Activated T-helper 1 cell treated with anti-CD3 and anti-CD28 coated beads, Interleukin-12 subunit alpha, Interleukin-12 subunit beta, Interleukin-2, Interleukin-4 antibody, amounts not matched to agents 30 ng/mL and 10 ng/mL and 1 ng/mL, durations not matched to agents 14 hours and 24 hours and 36 hours (primary cell): ENCODE results near the gene C19orf73. TPM values are rescaled to one million over a fixed set of nuclear protein-coding genes. Genes with fewer than 3 reads are reported as not detected.
"Not testable (repeated sequence)": the region's sequence is repeated elsewhere in the genome, so short reads cannot be mapped to it uniquely, and the experiment has no call there.

Source experiments
- DNase-seq: peaks from one replicate; pipeline ENCODE4 v3.0.0; 2021; ENCODE audit warnings: low spot score
- H3K27ac Mint-ChIP-seq: one replicate; pipeline ENCODE4 v1.8.0; 2021; ENCODE audit warnings: mild to moderate bottlenecking, mixed read lengths
- H3K27me3 Mint-ChIP-seq: one replicate; pipeline ENCODE4 v1.8.0; 2022; ENCODE audit warnings: mild to moderate bottlenecking, moderate library complexity, mixed read lengths; ENCODE audit not compliant: insufficient read depth
- H3K36me3 Mint-ChIP-seq: one replicate; pipeline ENCODE4 v1.8.0; 2021; ENCODE audit warnings: low read depth, mixed read lengths
- H3K4me1 Mint-ChIP-seq: one replicate; pipeline ENCODE4 v1.8.0; 2021; ENCODE audit warnings: low read depth, mixed read lengths
- H3K4me3 Mint-ChIP-seq: one replicate; pipeline ENCODE4 v1.8.0; 2021; ENCODE audit warnings: mild to moderate bottlenecking, moderate library complexity, mixed read lengths
- H3K9me3 Mint-ChIP-seq: one replicate; pipeline ENCODE4 v1.8.0; 2021; ENCODE audit warnings: mixed read lengths
- intact Hi-C: fragments of 100-400 bp; cut with micrococcal nuclease; formaldehyde crosslinking; loops from one replicate; pipeline ENCODE4 v1.15.1; 2024
- total RNA-seq: library from RNA; stranded (reverse); gene quantifications from 2 replicates; pipeline ENCODE4 v1.2.3, GENCODE V29; 2022

Gene C19orf73
- total RNA-seq, 1 donor from 2014 or later = 2.6 TPM

- Mint-ChIP-seq H3K4me1 (peaks cover 29% of the 10 kb centered on the region), H3K4me3 (peak overlapping the region; percentile 86), H3K9me3 (no peaks in the 10 kb centered on the region), H3K36me3 (peaks cover 3% of the 10 kb centered on the region), H3K27me3 (peaks cover 23% of the 10 kb centered on the region), H3K27ac (peak overlapping the region; percentile 46)
- DNase-seq = peak; percentile 73
- intact Hi-C loops = no loop called here
Observed at GRCh38 chr19:49142866-49143335, 24.0 kb upstream of the C19orf73 start.

- intact Hi-C loops = no loop called here
- DNase-seq = no peak
- peaks cover 11% of the 10 kb centered on the region for H3K27me3 Mint-ChIP-seq
- peaks cover 3% of the 10 kb centered on the region for H3K36me3 Mint-ChIP-seq
- H3K4me1 Mint-ChIP-seq = peaks cover 27% of the 10 kb centered on the region
- peak overlapping the region; percentile 1 for H3K4me3 Mint-ChIP-seq
- H3K9me3 Mint-ChIP-seq = no peaks in the 10 kb centered on the region
- H3K27ac Mint-ChIP-seq = peak overlapping the region; percentile 9
Observed at GRCh38 chr19:49141352-49141751, 22.4 kb upstream of the C19orf73 start.

- peaks cover 23% of the 10 kb centered on the region for H3K4me1 Mint-ChIP-seq
- peaks cover 3% of the 10 kb centered on the region for H3K36me3 Mint-ChIP-seq
- no peaks in the 10 kb centered on the region for H3K9me3 Mint-ChIP-seq
- peaks cover 9% of the 10 kb centered on the region for H3K27me3 Mint-ChIP-seq
- no peak for DNase-seq
- H3K27ac Mint-ChIP-seq = no peak overlapping the region
- intact Hi-C loops = no loop called here
- H3K4me3 Mint-ChIP-seq = no peak overlapping the region
Observed at GRCh38 chr19:49140951-49141350, 22.0 kb upstream of the C19orf73 start.

GRCh38 chr19:49136771-49137171 is 17.8 kb upstream of the C19orf73 start:
- Mint-ChIP-seq H3K9me3 (no peaks in the 10 kb centered on the region), H3K4me1 (peaks cover 13% of the 10 kb centered on the region), H3K36me3 (no peaks in the 10 kb centered on the region), H3K27me3 (peaks cover 2% of the 10 kb centered on the region), H3K4me3 (no peak overlapping the region), H3K27ac (no peak overlapping the region)
- no peak for DNase-seq
- intact Hi-C loops = no loop called here

- intact Hi-C loops = no loop called here
- Mint-ChIP-seq H3K9me3 (no peaks in the 10 kb centered on the region), H3K4me3 (no peak overlapping the region), H3K27me3 (peaks cover 2% of the 10 kb centered on the region), H3K36me3 (no peaks in the 10 kb centered on the region), H3K27ac (no peak overlapping the region), H3K4me1 (peaks cover 13% of the 10 kb centered on the region)
- no peak for DNase-seq
Observed at GRCh38 chr19:49135686-49136085, 16.7 kb upstream of the C19orf73 start.

GRCh38 chr19:49133621-49134454 is 14.9 kb upstream of the C19orf73 start:
- no peaks in the 10 kb centered on the region for H3K36me3 Mint-ChIP-seq
- intact Hi-C loops = loop anchor here (1.0 kb wide), 1 partner anchor 12 kb away; no protein-coding TSS in a partner anchor
- no peaks in the 10 kb centered on the region for H3K9me3 Mint-ChIP-seq
- H3K27ac Mint-ChIP-seq = no peak overlapping the region
- peaks cover 17% of the 10 kb centered on the region for H3K4me1 Mint-ChIP-seq
- peaks cover 2% of the 10 kb centered on the region for H3K27me3 Mint-ChIP-seq
- DNase-seq = peak; percentile 55
- H3K4me3 Mint-ChIP-seq = peak overlapping the region; percentile 75

GRCh38 chr19:49132974-49133609 is 14.1 kb upstream of the C19orf73 start:
- Mint-ChIP-seq H3K27ac (no peak overlapping the region), H3K9me3 (no peaks in the 10 kb centered on the region)
- intact Hi-C loops = loop anchor here (1.0 kb wide), 1 partner anchor 13 kb away; no protein-coding TSS in a partner anchor

GRCh38 chr19:49130325-49130724 is 11.4 kb upstream of the C19orf73 start:
- no peak overlapping the region for H3K27ac Mint-ChIP-seq
- peaks cover 5% of the 10 kb centered on the region for H3K27me3 Mint-ChIP-seq
- no peaks in the 10 kb centered on the region for H3K9me3 Mint-ChIP-seq
- intact Hi-C loops = no loop called here
- no peak for DNase-seq
- no peak overlapping the region for H3K4me3 Mint-ChIP-seq
- peaks cover 26% of the 10 kb centered on the region for H3K4me1 Mint-ChIP-seq
- peaks cover 2% of the 10 kb centered on the region for H3K36me3 Mint-ChIP-seq

More at GRCh38 chr19:49132974-49133609, 14.1 kb upstream of the C19orf73 start:
- peaks cover 24% of the 10 kb centered on the region for H3K4me1 Mint-ChIP-seq
- peak overlapping the region; percentile 75 for H3K4me3 Mint-ChIP-seq
- peaks cover 2% of the 10 kb centered on the region for H3K27me3 Mint-ChIP-seq
- peaks cover 1% of the 10 kb centered on the region for H3K36me3 Mint-ChIP-seq
- peak; percentile 36 for DNase-seq

- intact Hi-C loops = loop anchor here (5.0 kb wide), 1 partner anchor 227 kb away; the partner anchor contains the start of gene NUCB1
Observed at GRCh38 chr19:49129238-49129583, 10.3 kb upstream of the C19orf73 start.

GRCh38 chr19:49128545-49129237 is 9.7 kb upstream of the C19orf73 start:
- Mint-ChIP-seq H3K9me3 (no peaks in the 10 kb centered on the region), H3K27me3 (peaks cover 6% of the 10 kb centered on the region), H3K4me3 (peak overlapping the region; percentile 88), H3K27ac (peak overlapping the region; percentile 40), H3K36me3 (peaks cover 2% of the 10 kb centered on the region), H3K4me1 (peaks cover 21% of the 10 kb centered on the region)
- intact Hi-C loops = loop anchor here (1.0 to 5.0 kb wide), 7 partner anchors 9 to 256 kb away; partner anchors contain the start of genes C19orf73, GYS1, LIN7B and NUCB1
- DNase-seq = no peak

More at GRCh38 chr19:49129238-49129583, 10.3 kb upstream of the C19orf73 start:
- H3K4me3 Mint-ChIP-seq = no peak overlapping the region
- peaks cover 24% of the 10 kb centered on the region for H3K4me1 Mint-ChIP-seq
- no peaks in the 10 kb centered on the region for H3K9me3 Mint-ChIP-seq
- H3K27me3 Mint-ChIP-seq = peaks cover 5% of the 10 kb centered on the region
- DNase-seq = no peak
- no peak overlapping the region for H3K27ac Mint-ChIP-seq
- peaks cover 2% of the 10 kb centered on the region for H3K36me3 Mint-ChIP-seq

GRCh38 chr19:49127674-49128544 is 9.0 kb upstream of the C19orf73 start:
- H3K36me3 Mint-ChIP-seq = peaks cover 2% of the 10 kb centered on the region
- peak; percentile 91 for DNase-seq
- peaks cover 17% of the 10 kb centered on the region for H3K4me1 Mint-ChIP-seq
- H3K27ac Mint-ChIP-seq = peak overlapping the region; percentile 81
- peak overlapping the region; percentile 88 for H3K4me3 Mint-ChIP-seq
- peaks cover 6% of the 10 kb centered on the region for H3K27me3 Mint-ChIP-seq
- H3K9me3 Mint-ChIP-seq = no peaks in the 10 kb centered on the region
- intact Hi-C loops = loop anchor here (1.0 to 5.0 kb wide), 7 partner anchors 9 to 256 kb away; partner anchors contain the start of genes C19orf73, GYS1, LIN7B and NUCB1

GRCh38 chr19:49127225-49127624 is 8.3 kb upstream of the C19orf73 start:
- not testable (repeated sequence) for H3K27ac Mint-ChIP-seq
- intact Hi-C loops = loop anchor here (5.0 kb wide), 1 partner anchor 225 kb away; the partner anchor contains the start of gene NUCB1

More at GRCh38 chr19:49127225-49127624, 8.3 kb upstream of the C19orf73 start:
- H3K27me3 Mint-ChIP-seq = peaks cover 11% of the 10 kb centered on the region
- not testable (repeated sequence) for H3K4me3 Mint-ChIP-seq, H3K9me3 Mint-ChIP-seq, H3K36me3 Mint-ChIP-seq, DNase-seq
- peaks cover 17% of the 10 kb centered on the region for H3K4me1 Mint-ChIP-seq
